Esophagus squamous epithelium (tissue), 4 donors: Measurements from ENCODE around the gene ATP6V1A.

Experiments used
- CTCF ChIP-seq, 6 experiments: fragments of 450-650 bp in 4 of 6; fragments of 200-600 bp in 2 of 6; sonication (generic) in 2 of 6; IDR thresholded peaks; one replicate each; pipeline ENCODE4 v1.5.1; 2016 to 2019; ENCODE audit warnings: antibody characterized with exemption in 6 of 6, mild to moderate bottlenecking in 4 of 6, moderate library complexity in 4 of 6
- POLR2A ChIP-seq, 4 donors: fragments of 450-650 bp; IDR thresholded peaks; one replicate each; pipeline ENCODE4 v1.6.1; 2017; ENCODE audit warnings: antibody characterized with exemption in 4 of 4, mild to moderate bottlenecking in 4 of 4, moderate library complexity in 3 of 4

GRCh38 chr3:113698213-113698742, 48.6 kb upstream of the ATP6V1A start:
- TF ChIP-seq CTCF (IDR thresholded peaks at IDR 0.05), result no peak
- no peak for TF ChIP-seq POLR2A (IDR thresholded peaks at IDR 0.05)
